HCT116 (cell line): ENCODE data around the gene REPS1. TPM values are rescaled to one million over a fixed set of nuclear protein-coding genes. Genes with fewer than 3 reads are reported as not detected.

Experiments
- ATAC-seq: fragments of 200-7000 bp; cut with Tn5 transposase; 2 replicates; pipeline ENCODE4 v1.9.1; 2020; ENCODE audit warnings: mild to moderate bottlenecking, moderate library complexity
- BruUV-seq: library from RNA; stranded (reverse); fragments of 400-500 nt; replicated peaks from 2 replicates; lab custom pipeline; 2021; lab: Mats Ljungman, UMichigan
- CTCF ChIA-PET: fragments of 300-600 bp; sonication (Branson Sonifier 250); formaldehyde crosslinking; loops from one replicate; lab custom pipeline; 2021; ENCODE audit warnings: antibody characterized with exemption; lab: Charles Lee
- POLR2A ChIA-PET: fragments of 300-600, 350-600 bp; sonication (Branson Sonifier 250); formaldehyde crosslinking; loops from one replicate; lab custom pipeline; 2021; ENCODE audit warnings: antibody characterized with exemption; lab: Charles Lee
- RAD21 ChIA-PET, 2 experiments: fragments of 300-600 bp; sonication (Branson Sonifier 250); formaldehyde crosslinking; loops; one replicate each; lab custom pipeline; 2023; ENCODE audit warnings: low total read pairs in 2 of 2; ENCODE audit not compliant: uncharacterized antibody in 2 of 2, unreplicated experiment in 2 of 2, low non-redundant PET in 1 of 2; lab: Charles Lee
- DNase-seq: peaks from one replicate; pipeline ENCODE4 v3.0.0-alpha.2; 2010; ENCODE audit warnings: low read depth, low spot score
- H2AFZ ChIP-seq: fragments of 200-600 bp; shearing (Covaris generic), sonication (generic); 2 replicates; pipeline ENCODE4 v1.6.1; 2017; ENCODE audit warnings: low read depth, mixed run types, mixed read lengths, antibody characterized with exemption, low read length; ENCODE audit not compliant: poor library complexity, severe bottlenecking
- H3K27ac ChIP-seq: 2 replicates; pipeline ENCODE4 v1.5.1; 2012; ENCODE audit warnings: low read depth, low read length
- H3K27me3 ChIP-seq: fragments of 200-600 bp; sonication (generic); 2 replicates; pipeline ENCODE4 v1.6.1; 2016; ENCODE audit warnings: mixed run types, low read length, mixed read lengths; ENCODE audit not compliant: insufficient read depth
- H3K36me3 ChIP-seq, 2 experiments: fragments of 200-500 bp in 1 of 2; fragments of 200-600 bp in 1 of 2; sonication (Bioruptor generic) in 1 of 2; sonication (generic) in 1 of 2; 2 replicates each; pipeline versions ENCODE4 v1.5.1 to v1.6.1; 2014 to 2016; ENCODE audit warnings: low read length in 2 of 2, inconsistent platforms in 1 of 2, mixed read lengths in 1 of 2, mixed run types in 1 of 2; ENCODE audit not compliant: insufficient read depth in 2 of 2, control insufficient read depth in 1 of 2
- H3K4me1 ChIP-seq, 2 experiments: fragments of 200-600 bp in 1 of 2; sonication (generic) in 1 of 2; 2 replicates each; pipeline versions ENCODE4 v1.5.1 to v1.6.1; 2012 to 2017; ENCODE audit warnings: low read length in 2 of 2, inconsistent platforms in 1 of 2, mild to moderate bottlenecking in 1 of 2, mixed read lengths in 1 of 2, mixed run types in 1 of 2, moderate library complexity in 1 of 2; ENCODE audit not compliant: insufficient read depth in 2 of 2, control insufficient read depth in 1 of 2
- H3K4me2 ChIP-seq: fragments of 200-600 bp; sonication (generic); 2 replicates; pipeline ENCODE4 v1.6.1; 2017; ENCODE audit warnings: mixed run types, low read length, mixed read lengths
- H3K4me3 ChIP-seq, 2 experiments: fragments of 200-600 bp in 1 of 2; sonication (generic) in 1 of 2; replicated peaks in 1 of 2; 2 replicates each; pipeline ENCODE4 v1.5.1; 2011 to 2016; ENCODE audit warnings: low read length in 2 of 2, control low read depth in 1 of 2, low read depth in 1 of 2, mild to moderate bottlenecking in 1 of 2, mixed read lengths in 1 of 2, mixed run types in 1 of 2
- H3K79me2 ChIP-seq: fragments of 200-600 bp; sonication (generic); 2 replicates; pipeline ENCODE4 v1.6.1; 2017; ENCODE audit warnings: mild to moderate bottlenecking, mixed run types, low read length, moderate library complexity, mixed read lengths; ENCODE audit not compliant: insufficient read depth
- H3K9ac ChIP-seq: fragments of 200-600 bp; sonication (generic); 2 replicates; pipeline ENCODE4 v1.6.1; 2016; ENCODE audit warnings: low read length, mixed read lengths
- H3K9me2 ChIP-seq: fragments of 200-600 bp; sonication (generic), shearing (Covaris generic); 2 replicates; pipeline ENCODE4 v1.6.1; 2017; ENCODE audit warnings: mixed run types, mild to moderate bottlenecking, moderate library complexity; ENCODE audit not compliant: insufficient read depth
- H3K9me3 ChIP-seq, 2 experiments: fragments of 200-500 bp in 1 of 2; fragments of 200-600 bp in 1 of 2; sonication (Bioruptor generic) in 1 of 2; sonication (generic) in 1 of 2; 2 replicates each; pipeline ENCODE4 v1.6.1; 2014 to 2017; ENCODE audit warnings: low read length in 2 of 2, mixed read lengths in 2 of 2, inconsistent platforms in 1 of 2, low read depth in 1 of 2, mild to moderate bottlenecking in 1 of 2, mixed run types in 1 of 2, moderate library complexity in 1 of 2; ENCODE audit not compliant: control insufficient read depth in 1 of 2, insufficient read depth in 1 of 2
- H4K20me1 ChIP-seq: fragments of 200-600 bp; sonication (generic), shearing (Covaris generic); 2 replicates; pipeline ENCODE4 v1.6.1; 2017; ENCODE audit warnings: mixed run types, mild to moderate bottlenecking, moderate library complexity; ENCODE audit not compliant: insufficient read depth
- ATF3 ChIP-seq: IDR thresholded peaks from 2 replicates; pipeline ENCODE4 v1.6.1; 2012
- CEBPB ChIP-seq: IDR thresholded peaks from 2 replicates; pipeline ENCODE4 v1.6.1; 2012; ENCODE audit warnings: low read depth
- CTCF ChIP-seq, 3 experiments: fragments of 200-600 bp in 1 of 3; sonication (generic) in 1 of 3; IDR thresholded peaks in 2 of 3; conservative IDR thresholded peaks in 1 of 3; 2 replicates each; pipeline ENCODE4 v1.5.1; 2012 to 2017; ENCODE audit warnings: low read depth in 2 of 3, low read length in 2 of 3, antibody characterized with exemption in 1 of 3, borderline replicate concordance in 1 of 3, control low read depth in 1 of 3, mild to moderate bottlenecking in 1 of 3, mixed read lengths in 1 of 3, mixed run types in 1 of 3, moderate library complexity in 1 of 3; ENCODE audit not compliant: insufficient read depth in 1 of 3
- EGR1 ChIP-seq: IDR thresholded peaks from 2 replicates; pipeline ENCODE4 v1.6.1; 2012; ENCODE audit warnings: low read depth
- EZH2phosphoT487 ChIP-seq: fragments of 200-600 bp; IDR thresholded peaks from 2 replicates; pipeline ENCODE4 v1.6.1; 2018; ENCODE audit warnings: antibody characterized with exemption, borderline replicate concordance
- FOSL1 ChIP-seq: IDR thresholded peaks from 2 replicates; pipeline ENCODE4 v1.6.1; 2012; ENCODE audit warnings: low read depth
- MAX ChIP-seq: IDR thresholded peaks from 2 replicates; pipeline ENCODE4 v1.6.1; 2012
- POLR2A ChIP-seq: IDR thresholded peaks from 2 replicates; pipeline ENCODE4 v1.7.0; 2011; ENCODE audit warnings: borderline replicate concordance; ENCODE audit not compliant: insufficient read depth, insufficient read length; ENCODE audit errors: extremely low read depth
- POLR2AphosphoS5 ChIP-seq: IDR thresholded peaks from 2 replicates; pipeline ENCODE4 v1.6.1; 2011; ENCODE audit warnings: mild to moderate bottlenecking, low read depth, low read length, moderate library complexity
- RAD21 ChIP-seq: IDR thresholded peaks from 2 replicates; pipeline ENCODE4 v1.6.1; 2012; ENCODE audit warnings: low read depth, mild to moderate bottlenecking
- REST ChIP-seq: IDR thresholded peaks from 2 replicates; pipeline ENCODE4 v1.6.1; 2012; ENCODE audit warnings: low read depth
- SIN3A ChIP-seq: IDR thresholded peaks from 2 replicates; pipeline ENCODE4 v1.6.1; 2012; ENCODE audit warnings: low read depth
- SP1 ChIP-seq: IDR thresholded peaks from 2 replicates; pipeline ENCODE4 v1.6.1; 2012; ENCODE audit warnings: low read depth
- SRF ChIP-seq: IDR thresholded peaks from 2 replicates; pipeline ENCODE4 v1.6.1; 2012; ENCODE audit warnings: low read depth
- TCF7L2 ChIP-seq: IDR thresholded peaks from 2 replicates; pipeline ENCODE4 v1.7.0; 2011; ENCODE audit warnings: borderline replicate concordance, inconsistent platforms; ENCODE audit not compliant: insufficient read depth, insufficient read length; ENCODE audit errors: extremely low read depth
- YY1 ChIP-seq: IDR thresholded peaks from 2 replicates; pipeline ENCODE4 v1.6.1; 2011; ENCODE audit warnings: low read length, low read depth, moderate library complexity, mild to moderate bottlenecking; ENCODE audit not compliant: insufficient replicate concordance; ENCODE audit errors: extremely low read depth
- ZBTB33 ChIP-seq: IDR thresholded peaks from 2 replicates; pipeline ENCODE4 v1.6.1; 2011; ENCODE audit warnings: mild to moderate bottlenecking, low read length, moderate library complexity; ENCODE audit not compliant: insufficient replicate concordance; ENCODE audit errors: extremely low read depth
- ZFX ChIP-seq: fragments of 450-650 bp; IDR thresholded peaks from 2 replicates; pipeline ENCODE4 v1.6.1; 2017
- ZNF274 ChIP-seq: fragments of 200-500 bp; sonication (Bioruptor generic); IDR thresholded peaks from 2 replicates; pipeline ENCODE4 v1.6.1; 2014; ENCODE audit warnings: mild to moderate bottlenecking, low read depth, low read length, inconsistent platforms
- intact Hi-C: fragments of 100-400 bp; cut with micrococcal nuclease; formaldehyde crosslinking; loops from 2 replicates; pipeline ENCODE4 v1.10.0; 2022
- total RNA-seq: library from RNA; stranded (reverse); gene quantifications from one replicate; pipeline ENCODE4 v1.2.1, GENCODE V29; 2021; ENCODE audit not compliant: unreplicated experiment

The REPS1 gene
- total RNA-seq, 1 experiment from 2014 or later: 52.7 TPM

- TF ChIP-seq SP1 (no peak), MAX (no peak), ZFX (no peak), POLR2AphosphoS5 (no peak), YY1 (no peak), ATF3 (no peak), ZNF274 (no peak), TCF7L2 (no peak), RAD21 (no peak), CTCF (IDR thresholded peaks at IDR 0.05 in 2 of 3, conservative IDR thresholded peaks at IDR 0.05 in 1 of 3; ENCODE audit: borderline replicate concordance in 1 of 3, insufficient read depth in 1 of 3, low read depth in 2 of 3, low read length in 2 of 3) (no peak), EZH2phosphoT487 (no peak), FOSL1 (no peak), REST (no peak), CEBPB (no peak), POLR2A (no peak), ZBTB33 (no peak), EGR1 (no peak), SIN3A (no peak), SRF (no peak)
- Histone ChIP-seq H3K4me2 (no peak overlapping the region), H4K20me1 (no peaks in the 10 kb centered on the region), H3K9me3 (no peaks in the 10 kb centered on the region), H3K4me3 (no peak overlapping the region), H3K79me2 (no peaks in the 10 kb centered on the region), H3K27me3 (no peaks in the 10 kb centered on the region), H3K27ac (no peak overlapping the region), H3K9me2 (no peaks in the 10 kb centered on the region), H3K4me1 (no peaks in the 10 kb centered on the region), H3K9ac (no peak overlapping the region), H2AFZ (no peak overlapping the region), H3K36me3 (no peaks in the 10 kb centered on the region)
- RAD21 ChIA-PET: no interaction called here
- CTCF ChIA-PET: no interaction called here
- POLR2A ChIA-PET: no interaction called here
- no TSS peak for BruUV-seq
- ATAC-seq (no peak), DNase-seq (no peak)
- intact Hi-C loops: no loop called here
Observed at GRCh38 chr6:139011980-139012379, 23.9 kb upstream of the REPS1 start.
